H1 (cell line): Measurements from ENCODE around the gene RPS6KA5. TPM values are rescaled to one million over a fixed set of nuclear protein-coding genes. Genes with fewer than 3 reads are reported as not detected.

Source experiments
- ASH2L ChIP-seq: fragments of 200-600, 300-600 bp; sonication (generic); IDR thresholded peaks from one replicate; pipeline ENCODE4 v1.7.1; 2017; ENCODE audit warnings: low read length
- BCL11A ChIP-seq, 2 experiments: IDR thresholded peaks; one replicate each; pipeline ENCODE4 v1.6.1; 2011; ENCODE audit warnings: low read depth in 2 of 2, low read length in 2 of 2, mild to moderate bottlenecking in 2 of 2
- CREB1 ChIP-seq: IDR thresholded peaks from 2 replicates; pipeline ENCODE4 v1.6.1; 2012; ENCODE audit warnings: inconsistent platforms
- EGR1 ChIP-seq: IDR thresholded peaks from 2 replicates; pipeline ENCODE4 v1.6.1; 2011; ENCODE audit warnings: low read depth, low read length, borderline replicate concordance
- SP4 ChIP-seq: IDR thresholded peaks from 2 replicates; pipeline ENCODE4 v1.6.1; 2012; ENCODE audit warnings: low read length, inconsistent platforms
- SUZ12 ChIP-seq: fragments of 200-600 bp; sonication (generic); IDR thresholded peaks from 2 replicates; pipeline ENCODE4 v1.6.1; 2012; ENCODE audit warnings: mild to moderate bottlenecking, inconsistent platforms, low read length, moderate library complexity, mixed read lengths
- polyA plus RNA-seq, 7 experiments: library from polyadenylated mRNA; depleted of rRNA in 3 of 7; stranded (reverse) in 5 of 7; unstranded in 2 of 7; fragments of >200 nt in 5 of 7; fragments of 200-250 nt in 2 of 7; gene quantifications; 1 replicate in 5 of 7; 2 replicates in 1 of 7; 4 replicates in 1 of 7; pipeline versions ENCODE4 v1.2.1 to v1.2.3, GENCODE V29; 2011 to 2013; ENCODE audit warnings: missing spikeins in 2 of 7, mixed read lengths in 2 of 7
- total RNA-seq: library from RNA; stranded (reverse); fragmentation: NEBNext Ultra II Directional; extraction: Animal tissue kit (Norgen Biotek cat#: 25700); gene quantifications from 2 replicates; pipeline ENCODE4 v1.2.1, GENCODE V29; 2021
- TF ChIP-seq, protein P1 (sequence below): IDR thresholded peaks from 2 replicates; pipeline ENCODE4 v1.6.1; 2011; ENCODE audit warnings: low read length, improper control_type of control experiment

RPS6KA5 gene
- total and polyA plus RNA-seq, 2 of the 8 experiments (the other 6 are each of a cell fraction or from before 2014, with no cell fraction given), result 0.85 to 3.1 TPM

DNA sequence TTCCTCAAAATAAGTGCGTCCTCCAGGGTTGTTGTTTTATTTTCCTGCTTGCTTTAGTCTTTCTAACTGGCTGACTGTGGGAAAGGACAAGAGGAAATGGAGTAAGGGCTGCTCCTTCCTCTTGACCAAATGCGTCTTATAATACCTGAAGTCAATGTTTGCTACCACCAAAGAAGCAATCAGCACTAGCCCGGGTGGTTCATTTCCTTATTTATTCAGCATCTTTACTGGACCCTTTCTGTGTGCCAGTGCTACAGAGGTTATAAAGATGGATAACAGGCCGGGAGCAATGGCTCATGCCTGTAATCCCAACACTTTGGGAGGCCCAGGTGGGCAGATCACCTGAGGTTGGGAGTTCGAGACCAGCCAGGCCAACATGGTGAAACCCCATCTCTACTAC is 15.1 kb upstream of the RPS6KA5 start (continued):
- TF ChIP-seq SP4 (no peak), BCL11A (IDR thresholded peaks at IDR 0.05; ENCODE audit: low read depth in 2 of 2, low read length in 2 of 2) (no peak), SUZ12 (no peak), ASH2L (no peak), CREB1 (no peak), EGR1 (no peak)
- TF ChIP-seq, protein P1, sequence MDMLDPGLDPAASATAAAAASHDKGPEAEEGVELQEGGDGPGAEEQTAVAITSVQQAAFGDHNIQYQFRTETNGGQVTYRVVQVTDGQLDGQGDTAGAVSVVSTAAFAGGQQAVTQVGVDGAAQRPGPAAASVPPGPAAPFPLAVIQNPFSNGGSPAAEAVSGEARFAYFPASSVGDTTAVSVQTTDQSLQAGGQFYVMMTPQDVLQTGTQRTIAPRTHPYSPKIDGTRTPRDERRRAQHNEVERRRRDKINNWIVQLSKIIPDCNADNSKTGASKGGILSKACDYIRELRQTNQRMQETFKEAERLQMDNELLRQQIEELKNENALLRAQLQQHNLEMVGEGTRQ, result no peak
